GM18951 (cell line): ENCODE data around the gene BSND.

Source experiments
- POLR2A ChIP-seq: IDR thresholded peaks from 4 replicates; pipeline ENCODE4 v1.6.1; 2011; ENCODE audit warnings: mild to moderate bottlenecking; ENCODE audit not compliant: insufficient read length, insufficient read depth; ENCODE audit errors: extremely low read depth
- in situ Hi-C: fragments of 300-500 bp; cut with MboI; formaldehyde crosslinking; loops from one replicate; pipeline ENCODE4 v1.12.0; 2022; ENCODE audit warnings: low sequenced_read_pairs, mixed read lengths, inconsistent platforms; ENCODE audit not compliant: unreplicated experiment

Gene BSND

DNA sequence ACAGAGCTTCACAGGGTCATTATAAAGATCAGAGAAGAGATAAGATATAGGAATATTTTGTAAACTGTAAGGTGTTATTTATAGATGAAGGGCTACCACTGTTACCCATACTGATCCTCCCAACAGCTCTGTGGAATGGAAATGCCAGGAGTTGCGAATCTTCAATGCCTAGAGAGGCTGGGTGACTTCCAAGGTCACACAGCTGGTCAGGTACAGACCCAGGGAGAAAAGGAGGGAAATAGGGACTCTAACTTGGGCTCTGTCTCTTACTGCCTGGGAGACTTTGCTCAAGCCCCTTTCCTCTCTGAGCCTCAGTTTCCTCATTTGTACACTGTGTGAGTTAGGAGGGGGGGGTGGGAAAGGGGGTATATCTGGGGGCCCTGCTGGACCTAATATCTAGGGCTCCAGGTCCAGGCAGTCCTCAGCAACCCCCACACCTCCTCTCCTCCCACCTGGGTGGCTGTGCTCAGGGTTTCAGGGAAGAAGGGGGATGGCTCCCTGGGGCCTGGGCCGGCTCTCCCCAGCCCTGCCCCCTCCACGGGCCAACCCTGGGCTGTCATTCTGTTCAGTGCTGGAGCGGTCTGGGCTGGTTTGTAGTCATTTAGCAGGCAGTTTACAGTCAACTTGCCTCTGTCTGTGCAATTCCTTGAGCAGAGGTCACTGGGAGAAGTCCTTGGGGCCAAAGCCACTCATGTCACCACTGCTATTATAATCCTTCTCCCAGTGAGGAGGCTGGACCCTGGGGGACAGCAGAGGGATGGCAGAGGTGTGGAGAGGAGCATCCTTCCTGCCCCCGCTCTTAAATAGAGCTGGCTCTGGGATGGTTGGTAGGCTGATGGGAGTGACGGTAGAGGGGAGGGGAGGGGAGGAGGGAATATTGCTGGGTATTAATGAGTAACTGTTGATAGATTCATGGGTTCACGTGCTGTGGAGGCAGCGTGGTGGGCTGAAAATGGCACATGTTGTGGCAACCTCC, 1.7 kb downstream of the BSND start:
- no peak for TF ChIP-seq POLR2A
- in situ Hi-C loops: no loop called here

DNA sequence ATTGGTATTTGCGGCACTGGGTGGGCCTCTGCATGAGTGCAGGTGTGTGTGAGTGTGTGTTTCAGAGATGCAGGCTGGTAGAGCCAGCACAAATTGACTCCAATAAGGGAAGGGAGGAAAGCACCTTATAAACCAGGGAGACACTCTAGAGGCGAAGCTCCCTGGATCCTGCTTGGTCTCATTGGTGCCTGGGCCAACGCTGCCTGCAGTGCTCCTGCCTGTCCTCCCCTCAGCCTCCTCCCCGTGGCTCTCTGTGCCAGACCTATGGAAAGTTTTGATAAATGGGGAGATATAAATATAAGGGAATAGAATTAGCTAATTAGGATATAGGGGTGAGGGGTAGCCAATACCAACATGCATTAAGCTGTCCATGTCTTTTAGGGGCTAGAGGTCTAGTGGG, 2.6 kb downstream of the BSND start:
- in situ Hi-C loops: no loop called here

DNA sequence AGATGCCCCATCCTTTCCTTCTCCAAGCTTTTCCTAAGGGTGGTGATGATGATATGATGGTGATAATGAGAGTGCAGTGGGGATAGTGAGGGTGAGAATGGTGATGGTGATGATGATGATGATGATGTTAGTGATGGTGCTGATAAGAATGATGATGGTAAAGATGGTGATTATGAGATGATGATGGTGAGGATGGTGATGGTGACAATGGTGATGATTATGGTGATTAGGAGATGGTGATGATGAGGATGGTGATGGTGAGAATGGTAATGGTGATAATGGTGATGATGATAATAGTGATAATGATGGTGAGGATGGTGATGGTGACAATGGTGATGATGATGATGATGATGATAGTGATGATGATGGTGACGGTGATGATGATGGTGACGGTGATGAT, 4.0 kb downstream of the BSND start:
- TF ChIP-seq POLR2A: no peak
- in situ Hi-C loops: no loop called here

More for the DNA sequence above, 2.6 kb downstream of the BSND start:
- no peak for TF ChIP-seq POLR2A

DNA sequence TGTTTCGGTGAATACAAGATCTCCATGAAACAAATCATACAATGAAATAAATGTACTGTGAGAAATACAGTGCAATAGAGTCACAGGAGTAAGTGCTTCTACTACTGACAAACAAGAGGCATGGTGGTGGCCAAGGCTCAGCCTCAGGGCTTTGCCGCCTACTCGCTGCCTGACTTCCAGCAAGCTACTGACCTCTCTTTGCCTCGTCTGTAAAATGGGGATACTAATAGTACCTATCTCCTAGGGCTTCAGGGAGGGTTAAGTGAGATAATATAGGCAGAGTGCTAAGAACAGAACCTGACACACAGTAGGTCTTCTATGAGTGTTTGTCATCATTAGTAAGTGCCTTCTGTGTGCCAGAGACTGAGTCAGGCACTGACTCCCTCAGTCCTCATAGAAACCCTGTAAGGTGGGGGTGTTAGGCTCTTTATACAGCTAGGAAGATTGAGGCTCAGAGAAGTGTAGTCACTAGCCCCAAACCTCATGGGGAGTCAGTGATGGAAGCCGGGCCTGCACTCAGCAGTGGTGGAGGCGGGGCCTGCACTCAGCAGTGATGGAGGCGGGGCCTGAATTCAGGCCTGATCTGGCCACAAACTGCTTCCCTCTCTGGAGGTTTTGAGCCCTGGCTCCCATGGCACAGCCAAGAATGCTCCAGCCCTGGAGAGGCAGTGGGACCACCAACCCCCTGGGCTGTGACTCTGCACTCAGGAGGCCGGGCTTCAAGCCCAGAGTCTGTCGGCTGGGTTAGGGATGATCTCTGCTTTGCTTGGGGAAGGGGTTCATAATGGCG, 6.8 kb downstream of the BSND start:
- TF ChIP-seq POLR2A: no peak
- in situ Hi-C loops: no loop called here

DNA sequence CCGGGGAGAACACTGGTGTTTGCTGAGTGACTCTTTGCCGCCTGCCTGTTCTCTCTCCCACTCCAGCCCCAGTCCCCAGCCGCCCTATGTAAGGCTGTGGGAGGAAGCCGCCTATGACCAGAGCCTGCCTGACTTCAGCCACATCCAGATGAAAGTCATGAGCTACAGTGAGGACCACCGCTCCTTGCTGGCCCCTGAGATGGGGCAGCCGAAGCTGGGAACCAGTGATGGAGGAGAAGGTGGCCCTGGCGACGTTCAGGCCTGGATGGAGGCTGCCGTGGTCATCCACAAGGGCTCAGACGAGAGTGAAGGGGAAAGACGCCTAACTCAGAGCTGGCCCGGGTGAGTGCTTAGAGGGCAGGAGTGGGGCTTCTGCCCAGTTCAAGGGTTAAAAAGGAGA, 8.2 kb downstream of the BSND start:
- in situ Hi-C loops: no loop called here
- no peak for TF ChIP-seq POLR2A

DNA sequence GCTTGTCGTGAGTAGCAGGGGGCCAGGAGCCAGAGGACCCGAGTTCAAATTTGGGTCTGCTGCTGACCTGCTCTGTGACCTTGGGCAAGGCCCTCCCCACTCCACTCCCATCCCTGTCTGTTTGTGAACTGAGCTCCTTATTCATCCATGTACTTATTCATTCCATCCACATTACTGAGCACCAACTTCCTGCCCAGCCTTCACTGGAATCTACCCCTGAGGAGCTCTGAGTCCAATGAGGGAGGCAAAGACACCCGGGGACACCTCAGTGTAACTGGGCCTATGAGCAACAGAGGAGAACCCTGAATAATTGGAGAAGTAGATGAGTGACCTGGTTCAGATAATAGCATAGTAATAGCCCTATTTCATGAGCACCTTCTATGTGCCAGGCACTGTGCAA, 8.9 kb downstream of the BSND start:
- in situ Hi-C loops: no loop called here
- no peak for TF ChIP-seq POLR2A

DNA sequence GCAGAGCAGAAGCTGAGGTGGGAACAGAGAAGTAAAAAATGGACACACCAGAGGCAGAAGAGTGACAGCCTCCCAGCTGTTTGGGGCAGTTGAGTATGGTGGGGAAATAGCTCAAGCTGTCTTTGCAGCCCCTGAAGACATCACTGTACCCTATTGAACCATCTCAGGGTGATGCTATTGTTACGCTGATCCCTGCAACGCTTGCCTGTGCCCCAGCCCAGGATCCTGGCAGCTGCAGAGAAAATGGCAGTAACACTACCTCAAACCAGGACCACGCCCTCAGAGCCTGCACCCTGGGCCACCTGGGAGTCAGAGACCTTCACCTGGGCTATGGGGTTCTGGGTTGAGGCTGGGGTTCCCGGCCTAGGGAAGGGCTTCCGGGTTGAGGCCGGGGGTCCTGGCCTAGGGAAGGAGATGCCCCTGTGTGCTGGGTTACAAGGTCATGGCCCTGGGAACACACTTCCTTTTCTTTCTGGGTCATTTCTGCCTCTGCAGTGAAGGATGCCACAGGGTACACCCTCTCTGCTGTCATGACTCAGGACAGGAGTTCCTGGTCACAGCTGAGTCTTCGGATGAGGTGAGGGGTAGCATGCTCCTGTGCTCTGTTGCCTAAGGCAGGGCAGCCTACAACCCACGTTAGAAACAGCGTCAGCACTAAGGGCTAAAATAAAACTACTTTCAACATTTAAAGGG, 11.6 kb downstream of the BSND start:
- in situ Hi-C loops: no loop called here
- TF ChIP-seq POLR2A: no peak

DNA sequence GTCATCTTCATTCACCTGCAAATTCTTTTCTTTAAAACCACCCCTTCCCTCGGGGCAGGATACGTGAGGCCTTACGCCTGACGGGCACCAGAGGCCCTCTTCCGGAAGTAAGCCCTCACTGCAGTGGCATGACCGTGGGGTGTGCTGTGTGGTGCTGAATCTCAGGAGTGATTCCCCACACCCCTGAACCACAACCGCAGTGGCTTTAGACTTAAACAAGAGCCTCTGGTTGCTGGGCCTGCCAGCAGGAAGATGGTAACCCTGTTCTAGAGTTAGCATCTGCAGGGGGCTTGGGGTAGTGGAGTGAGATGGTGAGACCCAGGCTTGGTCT, 12.1 kb downstream of the BSND start:
- in situ Hi-C loops: no loop called here

DNA sequence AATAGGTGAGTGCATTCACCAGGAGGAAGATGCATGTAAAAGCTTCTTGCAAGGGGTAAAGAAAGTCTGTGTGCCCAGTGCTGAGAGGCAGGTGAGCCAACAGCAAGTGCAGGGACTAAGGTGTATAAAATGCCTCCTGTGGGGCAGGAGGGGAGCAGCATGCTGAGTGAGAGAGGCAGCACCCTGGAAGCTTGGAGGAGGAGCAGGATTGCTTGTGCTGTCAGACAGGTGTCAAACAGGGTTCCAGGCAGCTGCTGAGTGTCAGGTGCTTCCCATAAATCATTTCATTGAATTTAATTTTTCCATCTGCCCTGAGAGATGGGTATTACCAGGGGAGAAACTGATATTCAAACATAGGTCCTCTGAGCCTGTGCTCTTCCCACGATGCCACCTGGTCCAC, 13.9 kb downstream of the BSND start:
- in situ Hi-C loops: no loop called here
- no peak for TF ChIP-seq POLR2A

More for the DNA sequence above, 12.1 kb downstream of the BSND start:
- no peak for TF ChIP-seq POLR2A

DNA sequence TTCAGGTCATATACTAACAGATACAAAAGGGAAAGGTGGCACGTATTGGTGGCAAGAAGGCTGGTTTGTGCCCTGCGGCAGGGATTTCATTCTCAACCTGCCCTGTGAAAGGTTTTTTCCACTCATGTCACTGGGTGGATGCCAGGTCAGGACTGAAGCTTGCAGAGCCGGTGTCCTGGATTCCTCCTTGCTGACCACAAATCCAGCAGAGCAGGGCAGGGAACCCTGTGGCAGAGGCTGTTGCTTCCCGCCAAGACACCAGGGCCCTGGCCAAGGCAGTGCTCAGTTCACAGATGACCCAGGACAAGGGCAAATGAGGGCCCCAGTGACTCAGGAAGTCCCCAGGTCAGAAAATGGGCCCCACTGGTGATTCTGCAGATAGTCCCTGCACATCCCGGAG, 16.4 kb downstream of the BSND start:
- in situ Hi-C loops: no loop called here
- no peak for TF ChIP-seq POLR2A

DNA sequence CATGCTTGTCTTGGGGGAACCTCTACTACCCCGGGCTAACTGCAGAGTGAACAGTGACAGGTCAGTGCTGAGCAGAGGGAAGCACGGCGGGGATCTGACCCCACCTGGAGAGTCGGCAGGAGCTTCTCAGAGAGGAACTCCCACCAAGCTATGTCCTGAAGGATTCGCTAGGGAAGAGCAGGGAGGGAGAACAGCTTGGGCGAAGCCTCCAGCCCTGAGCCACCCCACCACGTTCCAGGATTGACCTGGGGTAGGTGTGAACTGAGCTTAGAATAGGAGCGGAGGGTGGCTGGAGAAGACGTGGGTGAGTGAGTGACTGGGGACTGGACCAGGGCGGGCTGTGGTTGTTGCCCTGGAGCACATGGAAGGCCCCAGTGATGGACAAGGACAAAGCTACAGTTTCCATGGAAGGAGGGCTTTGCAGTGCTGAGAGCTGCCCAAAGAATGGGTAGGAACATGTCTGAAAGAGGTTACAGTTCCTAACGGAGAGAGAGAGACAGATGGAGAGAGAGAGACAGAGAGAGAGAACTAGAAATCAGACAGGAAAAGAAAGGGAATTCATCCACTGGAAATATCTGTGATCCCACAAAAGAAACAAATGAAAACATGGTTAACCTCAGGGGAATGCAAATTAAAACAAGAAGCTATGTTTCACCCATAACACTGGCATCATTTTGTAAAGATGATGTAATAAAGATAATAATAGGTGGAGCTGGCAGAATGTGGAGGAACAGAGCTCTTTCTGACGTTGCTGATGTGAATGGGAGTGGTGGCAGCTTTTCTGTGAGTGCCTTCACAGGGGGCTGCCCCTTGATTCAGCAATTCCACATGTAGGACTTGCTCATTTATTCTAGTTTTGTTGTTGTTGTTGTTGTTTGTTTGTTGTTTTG, 17.2 kb downstream of the BSND start:
- TF ChIP-seq POLR2A: no peak
- in situ Hi-C loops: no loop called here

DNA sequence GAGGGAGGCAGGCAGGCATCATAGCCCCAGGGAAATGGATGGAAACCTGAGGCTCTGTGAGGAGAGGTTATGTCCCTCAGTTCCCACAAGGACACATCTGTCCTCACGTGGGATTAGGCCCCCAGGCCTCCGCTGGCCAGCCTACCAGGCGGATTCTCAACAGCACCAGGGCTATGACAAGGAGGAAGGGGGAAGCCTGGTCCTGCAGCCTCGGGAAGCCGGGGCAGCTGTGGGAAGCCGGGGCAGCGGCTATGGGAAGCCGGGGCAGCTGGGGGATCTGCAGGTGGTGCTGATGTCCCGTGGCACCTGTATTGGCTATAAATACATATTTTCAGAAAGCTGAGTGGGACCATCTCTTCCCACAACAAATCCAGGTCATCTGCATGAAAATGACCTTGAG, 19.7 kb downstream of the BSND start:
- in situ Hi-C loops: no loop called here
- no peak for TF ChIP-seq POLR2A
